ENCODE data around the gene HPS4. TPM values are rescaled to one million over a fixed set of nuclear protein-coding genes. Genes with fewer than 3 reads are reported as not detected.
A peak's percentile ranks its signal among the peaks of the same experiment; 100 is the strongest.

The HPS4 gene
- total RNA-seq, 1 donor from 2014 or later = 29.5 TPM

GRCh38 chr22:26480611-26480932 is 3.0 kb downstream of the HPS4 start:
- H3K4me3 ChIP-seq (ENCODE audit: low read depth, low read length) = no peak overlapping the region
- FAIRE-seq = no peak
- no peaks in the 10 kb centered on the region for H3K27me3 ChIP-seq (ENCODE audit: control insufficient read depth, insufficient read depth, low read length)

DNA sequence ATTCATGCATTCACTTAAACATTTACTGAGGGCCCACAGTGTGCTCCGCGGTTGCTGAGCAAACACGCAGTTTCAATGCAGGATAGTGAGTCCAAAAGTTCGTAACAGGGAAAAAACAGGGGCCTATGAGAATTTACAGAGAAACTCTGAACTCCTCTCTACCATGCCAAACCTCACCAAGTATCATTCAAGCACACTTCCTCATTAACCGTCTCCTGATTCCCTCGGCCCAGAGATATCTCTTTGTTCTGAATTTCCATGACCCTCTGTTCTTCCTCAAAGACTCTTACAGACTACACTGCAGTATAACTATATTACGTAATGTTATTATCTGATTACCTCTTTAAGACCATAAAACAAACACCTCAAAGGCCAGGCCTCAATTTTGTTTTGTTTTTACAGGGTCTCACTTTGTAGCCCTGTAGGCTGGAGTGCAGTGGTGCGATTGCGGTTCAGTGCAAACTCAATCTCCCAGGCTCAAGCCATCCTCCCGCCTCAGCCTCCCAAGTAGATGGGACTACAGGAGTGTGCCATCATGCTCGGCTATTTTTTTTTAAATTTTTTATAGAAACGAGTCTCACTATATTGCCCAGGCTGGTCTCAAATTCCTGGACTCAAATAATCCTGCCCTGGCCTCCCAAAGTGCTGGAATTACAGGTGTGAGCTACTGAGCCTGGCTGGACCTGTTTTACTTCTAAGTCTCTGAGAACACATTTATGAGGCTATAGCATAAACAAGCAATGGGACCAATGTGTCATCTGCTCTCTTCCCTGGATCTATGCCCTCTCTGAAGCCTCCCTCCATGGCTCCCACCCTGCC is 3.6 kb downstream of the HPS4 start:
- H3K4me3 ChIP-seq (ENCODE audit: low read depth, low read length) = peak overlapping the region; percentile 24
- TF ChIP-seq CTCF (IDR thresholded peaks at IDR 0.05; ENCODE audit: insufficient read depth, low read length, severe bottlenecking) = no peak
- peaks cover 5% of the 10 kb centered on the region for H3K36me3 ChIP-seq (ENCODE audit: control insufficient read depth, insufficient read depth, low read length)
- DNase-seq (ENCODE audit: low read depth) (no peak), FAIRE-seq (no peak)
- H3K27me3 ChIP-seq (ENCODE audit: control insufficient read depth, insufficient read depth, low read length) = no peaks in the 10 kb centered on the region

More at GRCh38 chr22:26480611-26480932, 3.0 kb downstream of the HPS4 start:
- DNase-seq (ENCODE audit: low read depth) = no peak
- no peak for TF ChIP-seq CTCF (IDR thresholded peaks at IDR 0.05; ENCODE audit: insufficient read depth, low read length, severe bottlenecking)
- H3K36me3 ChIP-seq (ENCODE audit: control insufficient read depth, insufficient read depth, low read length) = peaks cover 5% of the 10 kb centered on the region

DNA sequence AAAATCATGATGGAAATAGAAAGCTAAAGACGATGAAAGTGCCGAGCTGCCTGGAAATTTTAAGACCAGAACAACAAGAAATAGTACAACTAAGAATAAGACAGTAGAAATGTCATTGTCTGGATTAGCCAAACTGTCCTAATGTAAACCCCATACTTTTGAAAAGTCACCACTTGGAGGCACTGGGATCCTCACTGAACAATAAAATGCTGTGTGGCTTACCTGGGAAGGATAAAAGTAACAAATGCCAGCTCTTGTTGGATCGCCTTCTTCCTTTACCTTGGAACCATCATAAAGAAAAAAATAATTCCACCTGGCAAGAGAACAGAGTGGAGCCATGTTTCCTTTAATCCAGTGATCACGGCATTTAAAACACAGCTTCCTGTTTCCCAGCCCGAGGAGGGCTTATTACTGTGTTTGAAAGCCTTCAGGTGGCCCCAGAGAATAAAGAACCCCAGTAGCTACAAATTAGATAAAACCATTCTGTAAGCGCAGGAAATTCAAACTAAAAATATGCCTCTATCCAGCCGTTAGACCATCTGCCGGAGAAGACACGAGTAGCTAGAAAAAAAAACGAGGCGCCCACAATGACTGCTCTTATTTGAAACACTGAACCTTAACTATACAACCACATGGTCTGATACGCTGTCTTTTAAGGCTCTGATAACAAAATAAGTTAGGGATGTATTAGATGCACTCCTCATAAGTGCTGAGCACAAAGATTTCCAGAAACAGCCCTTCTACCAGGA is 4.4 kb downstream of the HPS4 start:
- no peak for TF ChIP-seq CTCF (IDR thresholded peaks at IDR 0.05; ENCODE audit: insufficient read depth, low read length, severe bottlenecking)
- Histone ChIP-seq H3K36me3 (ENCODE audit: control insufficient read depth, insufficient read depth, low read length) (peaks cover 5% of the 10 kb centered on the region), H3K27me3 (ENCODE audit: control insufficient read depth, insufficient read depth, low read length) (no peaks in the 10 kb centered on the region), H3K4me3 (ENCODE audit: low read depth, low read length) (peak overlapping the region; percentile 24)
- FAIRE-seq (no peak), DNase-seq (ENCODE audit: low read depth) (no peak)

DNA sequence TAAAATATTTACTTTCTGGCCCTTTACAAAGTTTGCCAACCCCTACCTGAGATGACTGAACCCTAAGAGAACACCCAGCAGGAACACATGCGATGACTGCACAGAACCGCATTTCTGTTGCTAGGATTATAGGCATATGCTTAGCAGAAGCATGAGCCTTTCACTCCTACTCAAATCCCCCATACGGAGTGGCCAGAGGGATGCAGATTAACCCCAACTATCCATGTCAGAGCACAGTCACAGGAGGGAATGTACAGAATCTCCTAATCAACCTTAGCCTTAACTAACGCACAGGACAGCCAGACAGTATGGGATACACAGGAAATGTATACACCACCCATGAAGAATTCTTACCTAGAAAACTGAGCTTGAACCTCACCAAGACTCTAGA is 6.2 kb downstream of the HPS4 start:
- FAIRE-seq (no peak), DNase-seq (ENCODE audit: low read depth) (no peak)
- H3K36me3 ChIP-seq (ENCODE audit: control insufficient read depth, insufficient read depth, low read length) = peaks cover 5% of the 10 kb centered on the region
- H3K27me3 ChIP-seq (ENCODE audit: control insufficient read depth, insufficient read depth, low read length) = no peaks in the 10 kb centered on the region
- TF ChIP-seq CTCF (IDR thresholded peaks at IDR 0.05; ENCODE audit: insufficient read depth, low read length, severe bottlenecking) = no peak
- H3K4me3 ChIP-seq (ENCODE audit: low read depth, low read length) = no peak overlapping the region

GRCh38 chr22:26476705-26477340 is 6.8 kb downstream of the HPS4 start:
- Histone ChIP-seq H3K4me3 (ENCODE audit: low read depth, low read length) (no peak overlapping the region), H3K27me3 (ENCODE audit: control insufficient read depth, insufficient read depth, low read length) (no peaks in the 10 kb centered on the region), H3K36me3 (ENCODE audit: control insufficient read depth, insufficient read depth, low read length) (peaks cover 6% of the 10 kb centered on the region)
- TF ChIP-seq CTCF (IDR thresholded peaks at IDR 0.05; ENCODE audit: insufficient read depth, low read length, severe bottlenecking) = no peak
- DNase-seq (ENCODE audit: low read depth) (no peak), FAIRE-seq (no peak)

Measured in bronchial epithelial cell (primary cell).